HepG2 (cell line): ENCODE measurements around the gene SBK2. TPM values are rescaled to one million over a fixed set of nuclear protein-coding genes. Genes with fewer than 3 reads are reported as not detected.

Experiments
- ATF1 ChIP-seq: IDR thresholded peaks from 2 replicates; pipeline ENCODE4 v1.6.1; 2016; ENCODE audit warnings: mild to moderate bottlenecking, control low read depth
- BCL3 ChIP-seq: sonication (generic); formaldehyde crosslinking; IDR thresholded peaks from 2 replicates; pipeline ENCODE4 v1.5.1; 2020; ENCODE audit warnings: mild to moderate bottlenecking, missing genetic modification reagents, moderate library complexity
- BORCS8-MEF2B ChIP-seq: sonication (generic); formaldehyde crosslinking; IDR thresholded peaks from 2 replicates; pipeline ENCODE4 v1.8.0; 2022; ENCODE audit warnings: mild to moderate bottlenecking, missing genetic modification reagents
- CEBPB ChIP-seq: IDR thresholded peaks from 2 replicates; pipeline ENCODE4 v1.6.1; 2011; ENCODE audit warnings: low read depth, low read length, improper control_type of control experiment, borderline replicate concordance
- ELF3 ChIP-seq: IDR thresholded peaks from 2 replicates; pipeline ENCODE4 v1.6.1; 2016; ENCODE audit warnings: missing genetic modification reagents, missing compliant biosample characterization
- IRF2 ChIP-seq: IDR thresholded peaks from 2 replicates; pipeline ENCODE4 v1.6.1; 2018; ENCODE audit warnings: missing genetic modification reagents, missing compliant biosample characterization
- JUNB ChIP-seq: sonication (generic); formaldehyde crosslinking; IDR thresholded peaks from 2 replicates; pipeline ENCODE4 v1.8.0; 2022; ENCODE audit warnings: missing genetic modification reagents, mild to moderate bottlenecking, borderline replicate concordance
- KMT2B ChIP-seq: IDR thresholded peaks from 2 replicates; pipeline ENCODE4 v1.6.1; 2016; ENCODE audit warnings: missing genetic modification reagents, missing compliant biosample characterization
- NFATC3 ChIP-seq: sonication (generic); formaldehyde crosslinking; IDR thresholded peaks from 2 replicates; pipeline ENCODE4 v1.5.1; 2020; ENCODE audit warnings: mild to moderate bottlenecking, missing genetic modification reagents
- SYNCRIP ChIP-seq: fragments of 200-400 bp; formaldehyde crosslinking; IDR thresholded peaks from 2 replicates; pipeline ENCODE4 v1.6.1; 2018; ENCODE audit warnings: mild to moderate bottlenecking, low read depth, low read length; ENCODE audit not compliant: insufficient read depth
- TEAD3 ChIP-seq: optimal IDR thresholded peaks from 2 replicates; pipeline ENCODE3; 2016; ENCODE audit warnings: borderline replicate concordance
- TFAP4 ChIP-seq: sonication (generic); IDR thresholded peaks from 2 replicates; pipeline ENCODE4 v1.6.1; 2016; ENCODE audit warnings: low read depth, borderline replicate concordance
- ZBTB42 ChIP-seq: sonication (generic); formaldehyde crosslinking; IDR thresholded peaks from 2 replicates; pipeline ENCODE4 v1.5.0; 2020; ENCODE audit warnings: mild to moderate bottlenecking, missing genetic modification reagents
- ZNF101 ChIP-seq: sonication (generic); formaldehyde crosslinking; IDR thresholded peaks from 2 replicates; pipeline ENCODE4 v1.4.0; 2020; ENCODE audit warnings: mild to moderate bottlenecking, low read depth, missing genetic modification reagents, borderline replicate concordance
- ZNF225 ChIP-seq: sonication (generic); formaldehyde crosslinking; IDR thresholded peaks from 2 replicates; pipeline ENCODE4 v1.4.0; 2020; ENCODE audit warnings: mild to moderate bottlenecking, missing genetic modification reagents
- ZNF709 ChIP-seq: sonication (generic); formaldehyde crosslinking; IDR thresholded peaks from 2 replicates; pipeline ENCODE4 v1.5.0; 2020; ENCODE audit warnings: mild to moderate bottlenecking, missing genetic modification reagents
- ZNF792 ChIP-seq: IDR thresholded peaks from 2 replicates; pipeline ENCODE4 v1.6.1; 2016
- polyA plus RNA-seq, 8 experiments: library from polyadenylated mRNA; depleted of rRNA in 3 of 8; stranded (reverse) in 7 of 8; unstranded in 1 of 8; fragments of >200 nt; fragmentation: Illumina TruSeq in 4 of 8; extraction: Trizol in 4 of 8; gene quantifications; 2 replicates each; pipeline versions ENCODE4 v1.2.1 to v1.2.3, GENCODE V29; 2011 to 2016; ENCODE audit warnings: low read depth in 4 of 8, missing spikeins in 1 of 8, mixed read lengths in 1 of 8; ENCODE audit not compliant: insufficient read depth in 1 of 8
- total RNA-seq, 5 experiments: library from RNA; depleted of rRNA; stranded (reverse); fragments of >200 nt; fragmentation: Illumina TruSeq; extraction: Trizol; gene quantifications; 2 replicates each; pipeline ENCODE4 v1.2.3, GENCODE V29; 2016; ENCODE audit warnings: low read depth in 1 of 5
- TF ChIP-seq, protein P1 (sequence below): sonication (generic); formaldehyde crosslinking; IDR thresholded peaks from 2 replicates; pipeline ENCODE4 v1.4.0; 2020; ENCODE audit warnings: mild to moderate bottlenecking, low read depth, missing genetic modification reagents
- TF ChIP-seq, protein P2 (sequence below): sonication (generic); formaldehyde crosslinking; IDR thresholded peaks from 2 replicates; pipeline ENCODE4 v1.4.0; 2020; ENCODE audit warnings: missing genetic modification reagents

Gene SBK2
- total and polyA plus RNA-seq, 2 of the 13 experiments (the other 11 are each of a cell fraction or from before 2014, with no cell fraction given), result 0.24 TPM; not detected in 1

DNA sequence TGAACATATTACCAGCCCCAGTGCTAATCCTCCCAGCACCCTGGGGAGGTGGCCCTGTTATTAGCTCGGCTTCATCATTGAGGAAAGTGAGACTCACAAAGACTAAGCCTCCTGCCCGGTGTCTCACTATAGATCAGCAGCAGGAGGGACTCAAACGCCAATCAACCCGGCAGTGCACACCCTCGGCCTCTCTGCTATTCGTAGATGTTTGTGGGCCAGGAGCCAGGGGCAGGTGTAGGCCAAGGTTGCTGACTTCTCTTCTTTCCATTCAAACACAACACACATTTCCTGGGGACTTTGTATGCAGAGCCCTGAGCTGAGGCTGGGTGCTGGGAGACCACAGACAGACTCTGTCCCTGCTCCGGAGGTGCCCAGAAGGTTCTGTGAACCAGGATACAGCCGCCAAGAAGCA lies 17.8 kb upstream of the SBK2 start (continued):
- 0 out of 2 replicates have a peak, but pooled peaks have one; percentile 44 for TF ChIP-seq BCL3
- TF ChIP-seq, protein P1, sequence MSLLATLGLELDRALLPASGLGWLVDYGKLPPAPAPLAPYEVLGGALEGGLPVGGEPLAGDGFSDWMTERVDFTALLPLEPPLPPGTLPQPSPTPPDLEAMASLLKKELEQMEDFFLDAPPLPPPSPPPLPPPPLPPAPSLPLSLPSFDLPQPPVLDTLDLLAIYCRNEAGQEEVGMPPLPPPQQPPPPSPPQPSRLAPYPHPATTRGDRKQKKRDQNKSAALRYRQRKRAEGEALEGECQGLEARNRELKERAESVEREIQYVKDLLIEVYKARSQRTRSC (CRISPR knock-in tag), result no peak
- no peak for TF ChIP-seq ATF1
- TF ChIP-seq ZNF792, result peak; percentile 52; the same call in 1 of the 2 replicates
- peak; percentile 14; the same call in 1 of the 2 replicates for TF ChIP-seq IRF2 (CRISPR knock-in tag)
- TF ChIP-seq TFAP4, result no peak
- no peak for TF ChIP-seq KMT2B (CRISPR knock-in tag)
- no peak for TF ChIP-seq BORCS8-MEF2B (CRISPR knock-in tag)
- no peak for TF ChIP-seq ZNF709 (CRISPR knock-in tag)
- peak; percentile 30 for TF ChIP-seq TEAD3
- TF ChIP-seq JUNB, result no peak
- no peak for TF ChIP-seq SYNCRIP
- TF ChIP-seq CEBPB, result no peak
- no peak for TF ChIP-seq ZBTB42 (CRISPR knock-in tag)
- no peak for TF ChIP-seq NFATC3 (CRISPR knock-in tag)
- no peak for TF ChIP-seq ZNF101 (CRISPR knock-in tag)
- TF ChIP-seq ELF3, result peak; percentile 44
- TF ChIP-seq ZNF225 (CRISPR knock-in tag), result no peak
- TF ChIP-seq, protein P2, sequence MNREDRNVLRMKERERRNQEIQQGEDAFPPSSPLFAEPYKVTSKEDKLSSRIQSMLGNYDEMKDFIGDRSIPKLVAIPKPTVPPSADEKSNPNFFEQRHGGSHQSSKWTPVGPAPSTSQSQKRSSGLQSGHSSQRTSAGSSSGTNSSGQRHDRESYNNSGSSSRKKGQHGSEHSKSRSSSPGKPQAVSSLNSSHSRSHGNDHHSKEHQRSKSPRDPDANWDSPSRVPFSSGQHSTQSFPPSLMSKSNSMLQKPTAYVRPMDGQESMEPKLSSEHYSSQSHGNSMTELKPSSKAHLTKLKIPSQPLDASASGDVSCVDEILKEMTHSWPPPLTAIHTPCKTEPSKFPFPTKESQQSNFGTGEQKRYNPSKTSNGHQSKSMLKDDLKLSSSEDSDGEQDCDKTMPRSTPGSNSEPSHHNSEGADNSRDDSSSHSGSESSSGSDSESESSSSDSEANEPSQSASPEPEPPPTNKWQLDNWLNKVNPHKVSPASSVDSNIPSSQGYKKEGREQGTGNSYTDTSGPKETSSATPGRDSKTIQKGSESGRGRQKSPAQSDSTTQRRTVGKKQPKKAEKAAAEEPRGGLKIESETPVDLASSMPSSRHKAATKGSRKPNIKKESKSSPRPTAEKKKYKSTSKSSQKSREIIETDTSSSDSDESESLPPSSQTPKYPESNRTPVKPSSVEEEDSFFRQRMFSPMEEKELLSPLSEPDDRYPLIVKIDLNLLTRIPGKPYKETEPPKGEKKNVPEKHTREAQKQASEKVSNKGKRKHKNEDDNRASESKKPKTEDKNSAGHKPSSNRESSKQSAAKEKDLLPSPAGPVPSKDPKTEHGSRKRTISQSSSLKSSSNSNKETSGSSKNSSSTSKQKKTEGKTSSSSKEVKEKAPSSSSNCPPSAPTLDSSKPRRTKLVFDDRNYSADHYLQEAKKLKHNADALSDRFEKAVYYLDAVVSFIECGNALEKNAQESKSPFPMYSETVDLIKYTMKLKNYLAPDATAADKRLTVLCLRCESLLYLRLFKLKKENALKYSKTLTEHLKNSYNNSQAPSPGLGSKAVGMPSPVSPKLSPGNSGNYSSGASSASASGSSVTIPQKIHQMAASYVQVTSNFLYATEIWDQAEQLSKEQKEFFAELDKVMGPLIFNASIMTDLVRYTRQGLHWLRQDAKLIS, result no peak
